CD8-positive, alpha-beta memory T cell (primary cell): ENCODE data around the gene PRKCB. TPM values are rescaled to one million over a fixed set of nuclear protein-coding genes. Genes with fewer than 3 reads are reported as not detected.

Experiments
- CTCF ChIA-PET: fragments of 350-600 bp; sonication (Branson Sonifier 250); formaldehyde crosslinking; loops from one replicate; lab custom pipeline; 2021; ENCODE audit warnings: antibody characterized with exemption; lab: Charles Lee
- POLR2A ChIA-PET: fragments of 350-600 bp; sonication (Branson Sonifier 250); formaldehyde crosslinking; loops from one replicate; lab custom pipeline; 2021; ENCODE audit warnings: antibody characterized with exemption; lab: Charles Lee
- DNase-seq, 5 donors: peaks; one replicate each; pipeline versions ENCODE4 v3.0.0 to v3.0.0-alpha.2; 2020 to 2022; ENCODE audit warnings: mixed read lengths in 1 of 5
- H3K27ac ChIP-seq: one replicate; pipeline ENCODE4 v1.7.0; 2013; ENCODE audit warnings: low read depth, mild to moderate bottlenecking, low read length, moderate library complexity
- H3K27me3 ChIP-seq: 2 replicates; pipeline ENCODE4 v1.7.0; 2013; ENCODE audit warnings: low read length, mild to moderate bottlenecking; ENCODE audit not compliant: insufficient read depth, poor library complexity, severe bottlenecking
- H3K36me3 ChIP-seq: 2 replicates; pipeline ENCODE4 v1.7.0; 2013; ENCODE audit warnings: mild to moderate bottlenecking, low read length, moderate library complexity; ENCODE audit not compliant: insufficient read depth
- H3K4me1 ChIP-seq: 2 replicates; pipeline ENCODE4 v1.7.0; 2013; ENCODE audit warnings: mild to moderate bottlenecking, low read length, moderate library complexity; ENCODE audit not compliant: insufficient read depth
- H3K4me3 ChIP-seq: 2 replicates; pipeline ENCODE4 v1.7.0; 2013; ENCODE audit warnings: mild to moderate bottlenecking, low read length
- H3K9me3 ChIP-seq: 2 replicates; pipeline ENCODE4 v1.7.0; 2013; ENCODE audit warnings: mild to moderate bottlenecking, low read length
- H3K27ac Mint-ChIP-seq, 8 donors: one replicate each; pipeline ENCODE4 v1.8.0; 2020 to 2021; ENCODE audit warnings: mixed read lengths in 8 of 8, mild to moderate bottlenecking in 6 of 8, inconsistent platforms in 3 of 8, moderate library complexity in 3 of 8
- H3K27me3 Mint-ChIP-seq, 2 donors: one replicate each; pipeline ENCODE4 v1.8.0; 2020 to 2021; ENCODE audit warnings: mixed read lengths in 2 of 2, mild to moderate bottlenecking in 1 of 2, moderate library complexity in 1 of 2
- H3K36me3 Mint-ChIP-seq, 3 donors: one replicate each; pipeline ENCODE4 v1.8.0; 2020 to 2021; ENCODE audit warnings: mixed read lengths in 3 of 3, inconsistent platforms in 1 of 3, mild to moderate bottlenecking in 1 of 3
- H3K4me1 Mint-ChIP-seq, 3 donors: one replicate each; pipeline ENCODE4 v1.8.0; 2020 to 2021; ENCODE audit warnings: mixed read lengths in 3 of 3, inconsistent platforms in 1 of 3, mild to moderate bottlenecking in 1 of 3
- H3K4me3 Mint-ChIP-seq, 7 donors: one replicate each; pipeline ENCODE4 v1.8.0; 2020 to 2021; ENCODE audit warnings: mixed read lengths in 7 of 7, mild to moderate bottlenecking in 6 of 7, moderate library complexity in 4 of 7, inconsistent platforms in 2 of 7
- H3K9me3 Mint-ChIP-seq, 5 donors: one replicate each; pipeline ENCODE4 v1.8.0; 2020 to 2022; ENCODE audit warnings: mixed read lengths in 5 of 5, mild to moderate bottlenecking in 3 of 5, moderate library complexity in 2 of 5, inconsistent platforms in 1 of 5
- polyA plus RNA-seq: library from polyadenylated mRNA; unstranded; fragments of 300-500 nt; fragmentation: Illumina TruSeq; gene quantifications from one replicate; pipeline ENCODE4 v1.2.3, GENCODE V29; 2021
- total RNA-seq, 2 experiments: library from RNA; stranded (reverse); gene quantifications; one replicate each; pipeline ENCODE4 v1.2.3, GENCODE V29; 2021

Gene PRKCB
- total and polyA plus RNA-seq, 3 experiments from 2014 or later, result 96.5 to 136 (median 98.2) TPM

GRCh38 chr16:23981429-23982399 lies 145.9 kb downstream of the PRKCB start:
- H3K27ac Mint-ChIP-seq, result peak overlapping the region in 2 of 8 donors; percentile 46 to 68
- Histone ChIP-seq H3K27me3 (no peaks in the 10 kb centered on the region), H3K9me3 (no peaks in the 10 kb centered on the region), H3K4me3 (no peak overlapping the region), H3K27ac (no peak overlapping the region), H3K36me3 (no peaks in the 10 kb centered on the region), H3K4me1 (no peaks in the 10 kb centered on the region)
- H3K4me3 Mint-ChIP-seq, result no peak overlapping the region
- no peaks in the 10 kb centered on the region for H3K27me3 Mint-ChIP-seq
- no peaks in the 10 kb centered on the region for H3K9me3 Mint-ChIP-seq
- DNase-seq, result no peak
- H3K4me1 Mint-ChIP-seq, result peaks cover 36 to 66% (median 49%) of the 10 kb centered on the region in 3 donors
- H3K36me3 Mint-ChIP-seq, result peaks cover 0 to 10% (median 7%) of the 10 kb centered on the region in 3 donors
- CTCF ChIA-PET, result interaction anchor here (0.8 kb wide), 1 partner anchor 28 kb away, joined by 3 read pairs; no protein-coding TSS in a partner anchor
- POLR2A ChIA-PET, result no interaction called here

- no peak overlapping the region for H3K4me3 Mint-ChIP-seq
- POLR2A ChIA-PET, result no interaction called here
Observed at GRCh38 chr16:23986455-23986854, 150.7 kb downstream of the PRKCB start.

GRCh38 chr16:23987443-23987842 lies 151.7 kb downstream of the PRKCB start:
- peak in 1 of 5 donors; percentile 30 for DNase-seq
- H3K36me3 Mint-ChIP-seq, result peaks cover 12 to 42% (median 18%) of the 10 kb centered on the region in 3 donors
- CTCF ChIA-PET, result interaction anchor here (1.1 kb wide), 1 partner anchor 26 kb away, joined by 3 read pairs; no protein-coding TSS in a partner anchor

More at GRCh38 chr16:23986455-23986854, 150.7 kb downstream of the PRKCB start:
- Mint-ChIP-seq H3K27ac (peak overlapping the region in 3 of 8 donors; percentile 6 to 26 (median 21)), H3K27me3 (no peaks in the 10 kb centered on the region), H3K36me3 (peaks cover 12 to 35% (median 18%) of the 10 kb centered on the region in 3 donors), H3K9me3 (no peaks in the 10 kb centered on the region), H3K4me1 (peaks cover 29 to 54% (median 50%) of the 10 kb centered on the region in 3 donors)
- CTCF ChIA-PET, result no interaction called here
- Histone ChIP-seq H3K27me3 (no peaks in the 10 kb centered on the region), H3K4me1 (peaks cover 7% of the 10 kb centered on the region), H3K36me3 (no peaks in the 10 kb centered on the region), H3K4me3 (no peak overlapping the region), H3K27ac (no peak overlapping the region), H3K9me3 (no peaks in the 10 kb centered on the region)
- DNase-seq, result no peak

DNA sequence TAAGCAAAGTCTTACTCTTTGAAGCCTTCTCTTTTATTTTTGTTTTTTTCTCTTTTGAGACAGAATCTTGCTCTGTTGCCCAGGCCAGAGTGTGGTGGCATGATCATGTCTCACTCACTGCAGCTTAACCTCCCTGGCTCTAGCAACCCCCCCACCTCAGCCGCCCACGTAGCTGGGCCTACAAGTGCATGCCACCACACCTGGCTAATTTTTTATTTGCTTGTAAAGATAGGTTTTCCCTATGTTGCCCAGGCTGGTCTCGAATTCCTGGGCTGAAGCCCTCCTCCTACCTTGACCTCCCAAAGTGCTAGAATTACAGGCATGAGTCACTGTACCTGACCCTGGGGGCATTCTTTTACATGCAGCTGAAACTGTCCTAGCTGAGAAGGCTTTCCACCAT lies 154.7 kb downstream of the PRKCB start:
- ChIA-PET CTCF (interaction anchor here (1.0 kb wide), 1 partner anchor 20 kb away, joined by 3 read pairs; no protein-coding TSS in a partner anchor), POLR2A (no interaction called here)
- Mint-ChIP-seq H3K4me3 (no peak overlapping the region), H3K36me3 (peaks cover 13 to 44% (median 15%) of the 10 kb centered on the region in 3 donors), H3K27me3 (no peaks in the 10 kb centered on the region), H3K9me3 (no peaks in the 10 kb centered on the region), H3K27ac (peak overlapping the region in 1 of 8 donors; percentile 47), H3K4me1 (peaks cover 22 to 58% (median 49%) of the 10 kb centered on the region in 3 donors)
- no peak overlapping the region for H3K4me3 ChIP-seq
- peaks cover 7% of the 10 kb centered on the region for H3K4me1 ChIP-seq
- H3K27me3 ChIP-seq, result no peaks in the 10 kb centered on the region
- H3K9me3 ChIP-seq, result no peaks in the 10 kb centered on the region
- H3K36me3 ChIP-seq, result no peaks in the 10 kb centered on the region
- no peak for DNase-seq
- no peak overlapping the region for H3K27ac ChIP-seq

More at GRCh38 chr16:23987443-23987842, 151.7 kb downstream of the PRKCB start:
- H3K27me3 Mint-ChIP-seq, result no peaks in the 10 kb centered on the region
- Histone ChIP-seq H3K9me3 (no peaks in the 10 kb centered on the region), H3K4me3 (no peak overlapping the region), H3K27ac (no peak overlapping the region), H3K36me3 (no peaks in the 10 kb centered on the region), H3K4me1 (peaks cover 7% of the 10 kb centered on the region), H3K27me3 (no peaks in the 10 kb centered on the region)
- POLR2A ChIA-PET, result no interaction called here
- H3K27ac Mint-ChIP-seq, result peak overlapping the region in 7 of 8 donors; percentile 50 to 96 (median 82)
- peaks cover 29 to 61% (median 50%) of the 10 kb centered on the region in 3 donors for H3K4me1 Mint-ChIP-seq
- H3K9me3 Mint-ChIP-seq, result no peaks in the 10 kb centered on the region
- H3K4me3 Mint-ChIP-seq, result peak overlapping the region in 3 of 7 donors; percentile 2 to 25 (median 23)

DNA sequence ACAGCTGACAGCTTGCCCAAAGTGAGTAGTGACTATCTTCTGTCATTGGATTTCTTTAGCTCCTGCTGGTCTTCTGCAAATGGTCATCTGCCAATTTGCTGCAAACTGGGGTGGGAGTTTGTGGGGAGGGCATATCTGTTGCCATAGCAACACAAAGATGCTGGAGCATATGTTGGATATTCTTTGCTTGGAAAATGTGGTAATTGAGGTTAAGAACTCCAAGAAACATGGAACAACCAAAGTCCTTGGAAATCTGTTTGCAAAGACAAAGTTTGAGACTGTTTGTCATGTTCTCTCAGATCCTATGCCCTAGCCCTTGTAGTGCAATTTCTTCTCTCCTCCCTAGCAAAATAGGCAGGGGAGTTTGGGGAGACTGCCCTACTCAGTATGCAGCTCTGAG lies 155.3 kb downstream of the PRKCB start:
- peaks cover 26 to 60% (median 52%) of the 10 kb centered on the region in 3 donors for H3K4me1 Mint-ChIP-seq
- no peaks in the 10 kb centered on the region for H3K27me3 Mint-ChIP-seq
- Histone ChIP-seq H3K9me3 (no peaks in the 10 kb centered on the region), H3K27ac (no peak overlapping the region), H3K4me1 (peaks cover 7% of the 10 kb centered on the region), H3K4me3 (no peak overlapping the region), H3K27me3 (no peaks in the 10 kb centered on the region), H3K36me3 (no peaks in the 10 kb centered on the region)
- peaks cover 17 to 50% (median 19%) of the 10 kb centered on the region in 3 donors for H3K36me3 Mint-ChIP-seq
- CTCF ChIA-PET, result no interaction called here
- POLR2A ChIA-PET, result no interaction called here
- no peak overlapping the region for H3K4me3 Mint-ChIP-seq
- no peak overlapping the region for H3K27ac Mint-ChIP-seq
- DNase-seq, result no peak
- H3K9me3 Mint-ChIP-seq, result no peaks in the 10 kb centered on the region

GRCh38 chr16:23994615-23995014 lies 158.8 kb downstream of the PRKCB start:
- no peak overlapping the region for H3K4me3 ChIP-seq
- no peaks in the 10 kb centered on the region for H3K27me3 ChIP-seq
- peak overlapping the region in 1 of 8 donors; percentile 40 for H3K27ac Mint-ChIP-seq
- no peaks in the 10 kb centered on the region for H3K9me3 ChIP-seq
- no peak for DNase-seq
- ChIA-PET CTCF (interaction anchor here (1.4 kb wide), 1 partner anchor 191 kb away, joined by 5 read pairs; no protein-coding TSS in a partner anchor), POLR2A (no interaction called here)
- no peaks in the 10 kb centered on the region for H3K27me3 Mint-ChIP-seq
- no peaks in the 10 kb centered on the region for H3K9me3 Mint-ChIP-seq
- no peaks in the 10 kb centered on the region for H3K36me3 ChIP-seq
- H3K4me1 ChIP-seq, result no peaks in the 10 kb centered on the region
- H3K36me3 Mint-ChIP-seq, result peaks cover 13 to 51% (median 16%) of the 10 kb centered on the region in 3 donors
- no peak overlapping the region for H3K27ac ChIP-seq
- peaks cover 22 to 63% (median 49%) of the 10 kb centered on the region in 3 donors for H3K4me1 Mint-ChIP-seq
- no peak overlapping the region for H3K4me3 Mint-ChIP-seq

GRCh38 chr16:23996258-23996955 lies 160.6 kb downstream of the PRKCB start:
- H3K4me1 ChIP-seq, result no peaks in the 10 kb centered on the region
- no peak overlapping the region for H3K4me3 ChIP-seq
- Mint-ChIP-seq H3K4me1 (peaks cover 22 to 67% (median 43%) of the 10 kb centered on the region in 3 donors), H3K27ac (no peak overlapping the region), H3K4me3 (no peak overlapping the region), H3K36me3 (peaks cover 10 to 46% (median 11%) of the 10 kb centered on the region in 3 donors), H3K9me3 (no peaks in the 10 kb centered on the region), H3K27me3 (no peaks in the 10 kb centered on the region)
- no peak overlapping the region for H3K27ac ChIP-seq
- no peaks in the 10 kb centered on the region for H3K27me3 ChIP-seq
- H3K36me3 ChIP-seq, result no peaks in the 10 kb centered on the region
- no peak for DNase-seq
- ChIA-PET POLR2A (no interaction called here), CTCF (interaction anchor here (1.3 to 1.6 kb wide), 2 partner anchors 10 to 14 kb away, joined by 3 to 4 read pairs; no protein-coding TSS in a partner anchor)
- H3K9me3 ChIP-seq, result no peaks in the 10 kb centered on the region
